HG03095 (cell line): Measurements from ENCODE around the gene EVX2.
A peak's percentile ranks its signal among the peaks of the same experiment; 100 is the strongest.

Source experiments
- ATAC-seq: cut with Tn5 transposase; IDR thresholded peaks from one replicate; pipeline ENCODE4 v1.9.1; 2021; ENCODE audit warnings: moderate library complexity; ENCODE audit not compliant: unreplicated experiment

Gene EVX2

GRCh38 chr2:176107731-176108181 lies 24.0 kb upstream of the EVX2 start:
- no peak for ATAC-seq

DNA sequence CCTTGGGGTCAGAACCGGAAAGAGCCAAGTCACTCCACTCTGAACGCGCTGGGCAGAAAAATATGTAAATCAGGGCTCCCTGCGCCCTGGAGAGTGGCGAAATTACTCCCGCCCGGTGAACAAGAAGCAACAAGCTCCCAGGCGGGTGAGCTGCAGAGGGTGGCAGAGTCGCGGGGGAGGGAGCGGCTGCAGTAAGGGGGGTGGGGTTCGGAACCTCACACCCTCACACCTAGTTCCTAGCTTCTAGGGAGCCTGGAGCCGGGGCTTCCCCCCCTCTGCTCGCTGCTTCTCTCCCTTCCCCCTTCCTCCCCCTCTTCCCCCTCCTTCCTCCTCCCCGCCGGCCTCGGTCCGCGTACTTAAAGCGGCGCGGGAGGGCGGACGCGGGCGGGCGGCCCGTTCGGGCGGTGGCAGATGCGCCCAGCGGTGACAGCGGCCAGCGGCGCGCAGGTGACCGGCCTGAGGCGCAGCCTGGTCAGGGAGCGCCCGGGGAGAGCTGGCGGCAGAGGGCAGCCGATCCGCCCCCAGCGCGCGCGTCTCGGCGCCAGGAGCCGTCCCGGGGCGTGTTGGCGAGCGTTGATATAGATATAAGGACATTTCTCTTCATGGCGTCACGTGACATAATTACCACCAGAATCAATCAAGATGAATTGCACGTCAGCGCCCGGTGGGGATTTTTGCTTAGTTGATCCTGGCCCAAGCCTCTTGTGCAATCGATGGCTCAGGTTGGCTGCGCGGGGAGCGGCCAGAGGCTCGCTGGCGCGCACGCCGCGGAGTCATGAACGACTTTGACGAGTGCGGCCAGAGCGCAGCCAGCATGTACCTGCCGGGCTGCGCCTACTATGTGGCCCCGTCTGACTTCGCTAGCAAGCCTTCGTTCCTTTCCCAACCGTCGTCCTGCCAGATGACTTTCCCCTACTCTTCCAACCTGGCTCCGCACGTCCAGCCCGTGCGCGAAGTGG lies 23.1 kb upstream of the EVX2 start, which contains the start of gene HOXD11:
HOXD11 (plus strand) TSS at position 700 of the 959 bp plus-strand sequence; CDS start at position 776, 76 bp downstream.
- no peak for ATAC-seq

DNA sequence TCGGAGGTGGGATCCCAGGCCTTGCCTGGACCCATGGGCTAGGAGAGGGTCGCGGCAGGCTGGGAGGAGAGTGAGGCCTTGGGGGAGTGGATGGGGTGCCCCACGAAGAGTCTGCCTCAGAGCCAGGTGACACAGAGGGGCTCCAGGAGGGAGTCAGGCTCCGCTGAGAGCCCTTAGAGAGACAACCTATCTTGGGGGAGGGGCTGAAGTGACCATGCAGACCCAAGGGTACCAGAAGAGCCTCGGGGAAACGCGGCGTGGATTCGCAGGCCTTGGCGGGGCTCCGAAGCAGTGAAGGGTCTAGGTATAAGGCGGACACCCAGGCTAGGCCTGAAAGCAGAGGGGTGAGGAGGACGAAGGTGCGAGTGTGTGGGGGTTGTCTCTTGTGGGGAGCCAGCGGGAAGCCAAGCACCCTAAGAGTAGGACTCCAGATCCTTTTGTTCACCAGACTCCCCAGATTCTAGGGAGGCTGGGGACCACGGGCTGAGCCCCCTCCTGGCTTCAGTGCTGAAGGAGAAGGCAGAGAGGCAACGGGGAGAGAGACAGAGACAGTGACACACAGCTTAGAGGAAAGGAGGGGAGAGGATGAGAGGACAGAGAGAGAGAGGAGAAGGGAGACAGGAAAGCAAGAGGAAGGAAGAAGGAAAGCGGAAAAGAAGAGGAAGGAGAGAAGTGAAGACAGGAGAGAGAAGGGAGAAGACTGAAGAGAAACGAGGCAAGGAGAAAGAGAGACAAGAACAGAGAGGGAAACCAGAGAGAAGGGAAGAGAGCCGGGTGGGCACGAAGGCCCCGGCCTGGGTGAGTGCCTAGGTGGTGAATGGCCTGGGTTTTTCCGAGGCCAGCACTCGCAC lies 22.2 kb upstream of the EVX2 start:
- ATAC-seq = no peak

GRCh38 chr2:176105078-176105729 lies 21.4 kb upstream of the EVX2 start:
- no peak for ATAC-seq

DNA sequence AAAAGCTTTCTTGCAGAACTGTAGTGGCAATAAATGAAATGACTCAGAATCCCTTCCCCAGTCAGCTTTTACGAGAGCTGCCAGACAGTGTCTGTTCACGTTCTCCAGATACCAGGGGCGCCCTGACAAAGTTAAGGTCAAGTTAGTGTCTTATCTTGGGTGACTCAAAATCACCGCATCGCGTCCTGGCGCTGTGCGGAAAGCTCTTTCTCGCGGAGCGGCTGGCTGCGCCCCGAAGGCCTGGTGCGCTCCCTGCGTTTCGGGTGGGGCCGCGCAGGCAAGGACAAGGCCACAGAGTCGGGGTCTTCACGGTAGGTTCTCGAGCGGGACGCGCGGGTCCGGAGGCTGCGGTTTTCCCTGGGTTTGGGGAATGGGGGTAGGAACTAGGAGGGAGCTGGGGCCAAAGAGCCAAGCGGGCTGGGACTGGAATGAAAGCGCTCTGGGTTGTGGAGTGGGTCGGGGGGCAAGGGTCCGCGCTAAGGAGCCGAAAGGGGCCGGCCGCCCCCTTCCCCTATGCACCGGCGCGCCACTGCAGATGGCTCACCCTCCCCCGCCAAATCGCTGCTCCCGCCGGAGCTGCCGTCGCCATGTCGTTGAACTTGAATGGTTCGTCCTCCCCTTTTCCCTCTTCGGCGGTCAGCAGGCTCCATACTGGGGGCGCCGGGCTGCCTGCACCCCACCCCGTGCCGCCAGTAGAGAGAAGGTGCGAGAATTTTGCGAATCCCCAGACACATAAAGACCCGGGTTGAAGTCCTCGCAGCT lies 20.7 kb upstream of the EVX2 start:
- no peak for ATAC-seq

DNA sequence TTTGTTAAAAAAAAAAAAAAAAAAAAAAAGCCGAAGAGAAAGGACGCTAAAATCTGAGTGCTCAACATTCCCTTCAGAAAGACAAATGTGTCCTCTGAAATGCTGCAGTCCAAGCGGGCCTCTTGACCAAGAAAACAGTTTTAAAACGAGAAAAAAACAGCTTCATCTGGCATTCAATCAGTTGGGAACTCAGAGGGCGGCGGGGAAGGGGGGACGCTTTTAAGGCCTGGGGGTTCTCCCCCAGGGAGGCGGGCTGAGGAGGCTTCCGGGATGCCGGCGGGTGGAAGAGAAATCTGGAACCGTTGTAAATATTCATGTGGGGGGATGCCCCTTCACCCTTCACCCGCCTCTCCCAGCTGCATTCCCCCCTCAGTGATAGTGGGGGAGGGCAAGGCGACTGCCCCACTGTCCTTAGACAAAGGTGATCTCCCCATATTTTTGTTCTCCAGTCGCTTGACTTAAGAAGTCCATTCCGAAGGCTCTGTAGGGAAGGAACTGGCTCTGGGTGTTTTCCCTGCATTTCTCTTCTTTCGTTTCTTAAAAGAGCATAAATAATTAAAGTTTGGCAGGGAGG lies 20.1 kb upstream of the EVX2 start:
- no peak for ATAC-seq

DNA sequence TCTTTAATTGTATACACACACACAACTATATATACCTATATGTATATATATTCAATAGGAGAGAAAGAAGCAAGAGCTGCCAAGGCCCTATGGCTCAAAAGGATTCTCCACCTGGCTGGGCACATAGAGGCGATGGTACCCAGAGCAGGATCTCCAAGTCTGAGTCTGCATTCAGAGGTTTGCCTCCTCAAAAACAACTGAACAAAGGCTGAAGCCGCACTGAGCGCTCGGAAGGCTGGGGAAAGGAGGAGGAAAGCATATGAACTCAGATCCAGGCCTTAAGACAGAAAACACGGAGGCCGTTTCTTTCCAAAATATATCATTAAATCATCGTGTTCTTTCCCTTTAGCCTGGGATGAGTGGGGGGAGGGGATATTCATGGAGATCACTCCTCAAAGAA lies 19.4 kb upstream of the EVX2 start:
- ATAC-seq = no peak

DNA sequence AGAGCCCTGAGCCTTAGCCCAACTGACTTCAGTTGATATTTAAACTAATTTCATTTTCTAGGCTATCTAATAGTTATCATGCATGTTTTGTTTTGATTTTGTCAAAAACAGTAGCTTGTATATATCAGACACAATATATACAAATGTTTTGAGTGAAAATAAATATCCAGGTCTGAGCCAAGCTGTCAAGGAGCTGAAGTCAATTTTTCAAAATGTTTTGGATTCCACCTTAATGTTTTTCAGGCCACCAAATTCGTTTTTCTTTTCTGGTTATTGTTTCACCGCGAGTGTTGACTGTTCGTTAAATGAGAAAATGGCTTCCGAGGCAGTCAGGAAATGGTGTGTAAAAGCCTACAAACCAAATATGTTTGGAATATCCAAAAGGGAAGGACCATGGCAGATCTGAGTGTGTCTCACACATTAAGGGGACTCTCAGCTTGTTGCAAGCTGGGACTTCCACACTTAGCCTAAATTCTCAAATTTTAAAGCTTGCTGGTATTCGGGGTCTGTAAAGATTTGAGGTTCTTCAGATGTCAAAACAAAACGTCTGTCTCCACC lies 18.6 kb upstream of the EVX2 start:
- no peak for ATAC-seq

DNA sequence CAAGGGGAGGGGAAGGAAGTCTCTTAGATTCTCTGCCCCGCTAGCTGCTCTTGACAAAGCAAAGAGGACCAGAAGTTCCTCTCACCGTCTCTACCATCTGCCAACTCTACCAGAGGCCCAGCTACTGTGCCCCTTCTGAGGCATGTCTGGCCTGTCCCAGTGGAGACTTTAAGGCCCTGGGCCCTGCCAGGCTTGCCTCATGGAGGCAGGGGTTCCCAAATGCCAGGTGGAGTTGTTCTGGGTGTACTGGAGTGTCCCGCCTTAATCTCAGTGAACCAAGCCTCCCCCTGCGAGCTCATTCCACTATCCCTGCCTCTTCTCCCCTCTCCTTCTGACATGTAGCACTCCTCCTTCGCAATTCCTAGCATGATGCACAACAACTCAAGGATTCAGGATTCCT lies 18.1 kb upstream of the EVX2 start:
- ATAC-seq = no peak

DNA sequence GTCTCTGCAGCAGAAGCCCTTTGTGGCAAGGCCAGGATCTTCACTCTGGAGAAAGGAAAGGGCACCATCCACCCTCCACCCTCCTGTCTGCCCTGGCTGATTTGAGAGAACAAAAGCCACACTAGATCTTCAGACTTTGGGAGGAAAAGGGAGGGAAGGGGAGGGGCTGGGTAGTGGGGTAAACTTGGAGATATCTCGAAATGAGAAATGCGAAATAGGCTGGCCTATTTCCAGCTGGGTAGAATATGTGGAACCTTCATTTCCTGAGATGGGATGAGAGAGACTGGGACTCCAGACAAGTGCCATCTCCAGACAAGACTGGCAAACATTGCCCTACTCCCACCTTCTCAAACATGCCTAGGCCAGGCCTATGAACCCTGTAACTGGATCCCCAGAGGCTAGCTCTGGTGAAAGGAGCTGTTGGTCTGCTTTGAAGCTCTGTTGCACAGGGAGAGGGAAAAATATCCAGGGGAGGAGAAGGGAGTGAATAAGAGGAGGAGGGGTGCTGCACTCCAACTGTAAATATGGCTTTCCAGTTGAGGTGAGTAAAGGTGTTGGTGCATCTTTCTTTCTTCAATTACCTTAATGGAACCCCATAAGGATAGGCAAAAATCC lies 17.6 kb upstream of the EVX2 start:
- ATAC-seq = no peak

DNA sequence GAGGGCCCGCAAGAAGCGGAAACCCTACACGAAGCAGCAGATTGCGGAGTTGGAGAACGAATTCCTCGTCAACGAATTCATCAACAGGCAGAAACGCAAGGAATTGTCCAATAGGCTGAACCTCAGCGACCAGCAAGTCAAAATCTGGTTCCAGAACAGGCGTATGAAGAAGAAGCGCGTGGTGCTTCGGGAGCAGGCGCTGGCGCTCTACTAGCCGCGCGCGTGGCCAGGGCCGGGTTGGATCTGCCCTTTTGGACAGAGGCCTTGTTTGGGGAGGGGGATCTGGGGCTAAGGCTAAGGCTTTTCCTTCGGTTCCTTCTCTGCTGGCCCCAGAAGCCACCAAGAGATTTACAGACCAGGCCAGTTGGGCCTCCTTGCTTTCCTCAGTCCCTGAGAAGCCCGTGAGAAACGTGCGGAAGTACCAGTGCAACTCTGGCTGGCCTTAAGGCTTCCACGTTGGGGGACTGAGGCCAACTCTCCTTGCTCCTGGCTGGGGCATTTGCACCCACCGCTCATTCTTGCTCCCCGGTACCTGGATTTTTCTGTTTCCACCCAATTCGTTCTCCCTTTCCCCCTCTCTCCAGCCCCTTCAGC lies 16.9 kb upstream of the EVX2 start:
- ATAC-seq = no peak

- no peak for ATAC-seq
Observed at GRCh38 chr2:176099728-176100546, 16.2 kb upstream of the EVX2 start, which contains the start of gene HOXD12. Gene HOXD12 (plus strand): TSS chr2:176099795. CDS start chr2:176099802, 7 bp downstream.

GRCh38 chr2:176099159-176099727 lies 15.5 kb upstream of the EVX2 start:
- ATAC-seq = no peak

GRCh38 chr2:176098366-176099158 lies 14.8 kb upstream of the EVX2 start:
- no peak for ATAC-seq

DNA sequence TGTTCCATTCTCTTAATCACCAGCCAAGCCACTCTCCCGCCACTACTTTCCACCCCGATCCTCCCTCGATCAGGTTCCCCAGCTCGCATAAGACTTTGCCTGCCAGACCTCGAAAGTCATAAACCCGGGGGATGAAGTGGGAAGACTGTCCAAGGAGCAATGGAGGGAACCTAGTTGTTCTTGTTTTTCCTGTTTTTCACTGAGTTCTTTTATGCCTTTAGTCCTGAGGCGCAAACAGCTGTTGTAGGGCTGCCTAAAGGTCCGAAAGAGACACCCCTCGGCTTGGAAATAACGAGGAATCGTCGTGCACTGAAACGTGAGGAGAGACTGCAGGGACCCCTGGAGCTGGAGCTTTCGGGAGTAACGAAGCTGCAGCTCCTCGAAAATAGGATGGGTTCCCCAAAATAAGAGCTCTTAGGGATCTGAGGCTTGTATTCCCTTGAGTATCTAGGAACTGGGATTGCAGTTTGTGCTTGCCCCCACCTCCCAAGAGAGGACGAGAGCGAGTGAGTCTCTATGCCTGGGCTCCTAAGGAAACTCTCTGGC lies 14.1 kb upstream of the EVX2 start:
- no peak for ATAC-seq

DNA sequence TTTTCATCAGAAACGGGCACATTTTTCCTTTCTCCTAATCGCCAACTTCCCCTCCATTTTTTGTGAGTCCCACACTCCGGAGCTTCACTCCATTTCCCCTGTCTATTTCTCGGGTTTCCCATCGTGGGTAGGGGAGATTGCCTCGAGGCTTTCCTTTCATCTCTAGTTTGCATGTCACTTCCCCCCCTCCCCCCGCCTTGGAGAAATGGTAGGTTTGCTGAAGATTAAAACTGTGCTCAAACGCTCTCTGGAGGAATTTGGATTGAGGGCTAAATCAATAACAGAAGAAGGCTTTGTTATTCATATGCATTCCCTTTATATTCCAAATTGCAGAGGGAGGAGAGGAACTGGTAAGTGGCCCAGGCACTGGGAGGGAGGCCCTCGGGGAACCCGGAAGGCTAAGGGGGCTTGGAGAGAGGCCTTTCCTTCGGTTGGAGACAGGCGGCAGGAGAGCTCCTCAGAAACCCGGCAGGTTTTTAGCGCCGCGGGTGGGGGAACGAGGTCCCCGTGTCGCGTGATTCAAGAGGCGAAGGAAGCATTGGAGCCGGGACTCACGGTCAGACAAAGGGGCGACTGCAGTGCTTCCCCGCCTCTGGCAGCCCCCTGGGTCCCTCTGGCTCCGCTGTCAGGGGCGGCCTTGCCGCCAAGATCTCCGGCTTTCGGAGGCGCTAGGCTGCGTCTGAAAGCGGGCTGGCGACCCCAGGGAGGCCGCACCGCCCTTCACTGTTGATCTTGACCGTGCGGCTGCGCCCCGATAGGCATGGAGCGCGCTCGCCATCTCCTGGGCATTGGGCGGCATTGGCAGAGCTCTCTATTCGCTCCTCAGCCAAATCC lies 13.4 kb upstream of the EVX2 start:
- ATAC-seq = peak; percentile 70
